GM08714 (cell line): ENCODE results near the gene GSTT4.
"Not testable (repeated sequence)": the region's sequence is repeated elsewhere in the genome, so short reads cannot be mapped to it uniquely, and the experiment has no call there.

Source experiments
- H3K4me3 ChIP-seq: fragments of 200-500 bp; sonication (Bioruptor generic); 2 replicates; pipeline ENCODE4 v1.5.1; 2014; ENCODE audit warnings: mild to moderate bottlenecking, low read length, inconsistent platforms

GSTT4 gene

DNA sequence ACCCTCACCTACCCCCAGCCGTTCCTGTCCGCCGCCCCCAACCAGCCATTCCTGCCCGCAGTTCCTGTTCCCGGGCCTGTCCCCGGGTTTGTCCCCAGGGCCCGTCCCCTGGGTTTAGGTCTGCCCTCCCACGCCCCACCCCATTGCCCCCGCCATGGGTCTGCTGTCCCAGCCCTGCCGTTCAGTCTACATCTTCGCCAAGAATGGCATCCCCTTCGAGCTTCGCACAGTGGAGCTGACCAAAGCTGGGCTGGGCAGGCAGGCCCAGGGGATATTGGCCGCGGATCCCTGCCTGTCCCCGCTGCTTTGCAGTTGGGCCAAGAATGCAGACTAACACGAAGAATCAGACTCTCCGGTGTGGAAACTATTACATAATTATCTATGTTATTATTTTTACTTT lies 55.5 kb downstream of the GSTT4 start:
- not testable (repeated sequence) for H3K4me3 ChIP-seq
